HG02870 (cell line): Measurements from ENCODE around the gene OVOL3.
A peak's percentile ranks its signal among the peaks of the same experiment; 100 is the strongest.
"Not testable (repeated sequence)": the region's sequence is repeated elsewhere in the genome, so short reads cannot be mapped to it uniquely, and the experiment has no call there.

Source experiments
- ATAC-seq: cut with Tn5 transposase; IDR thresholded peaks from one replicate; pipeline ENCODE4 v1.9.1; 2021; ENCODE audit warnings: mild to moderate bottlenecking, moderate library complexity; ENCODE audit not compliant: unreplicated experiment

The OVOL3 gene

GRCh38 chr19:36125557-36125956 is 14.6 kb downstream of the OVOL3 start:
- ATAC-seq, result no peak

- no peak for ATAC-seq
Observed at GRCh38 chr19:36128392-36128736, 17.4 kb downstream of the OVOL3 start.

GRCh38 chr19:36131221-36131620 is 20.3 kb downstream of the OVOL3 start:
- ATAC-seq, result not testable (repeated sequence)

GRCh38 chr19:36134867-36135266 is 23.9 kb downstream of the OVOL3 start:
- not testable (repeated sequence) for ATAC-seq

- no peak for ATAC-seq
Observed at GRCh38 chr19:36136964-36137686, 26.2 kb downstream of the OVOL3 start.

- no peak for ATAC-seq
Observed at GRCh38 chr19:36139120-36139472, 28.2 kb downstream of the OVOL3 start.

- ATAC-seq, result peak; percentile 79
Observed at GRCh38 chr19:36139473-36140303, 28.7 kb downstream of the OVOL3 start, which contains the start of gene CAPNS1. Gene CAPNS1 (plus strand): TSS chr19:36140066. CDS start chr19:36141012, 946 bp downstream.

- ATAC-seq, result no peak
Observed at GRCh38 chr19:36140304-36141038, 29.5 kb downstream of the OVOL3 start.

GRCh38 chr19:36141039-36141927 is 30.3 kb downstream of the OVOL3 start:
- peak; percentile 36 for ATAC-seq

GRCh38 chr19:36142046-36142445 is 31.1 kb downstream of the OVOL3 start:
- no peak for ATAC-seq

GRCh38 chr19:36142496-36142895 is 31.6 kb downstream of the OVOL3 start:
- ATAC-seq, result no peak

GRCh38 chr19:36144624-36145023 is 33.7 kb downstream of the OVOL3 start:
- ATAC-seq, result no peak

GRCh38 chr19:36149673-36150406 is 38.9 kb downstream of the OVOL3 start:
- ATAC-seq, result no peak

GRCh38 chr19:36150586-36150985 is 39.6 kb downstream of the OVOL3 start:
- no peak for ATAC-seq

GRCh38 chr19:36151144-36152018 is 40.4 kb downstream of the OVOL3 start:
- ATAC-seq, result no peak

GRCh38 chr19:36152019-36152351 is 41.0 kb downstream of the OVOL3 start:
- ATAC-seq, result no peak

- no peak for ATAC-seq
Observed at GRCh38 chr19:36152352-36153091, 41.6 kb downstream of the OVOL3 start, which contains the start of gene COX7A1. Gene COX7A1 (minus strand): TSS chr19:36152447. CDS start chr19:36152407, 40 bp downstream.

GRCh38 chr19:36153126-36153525 is 42.2 kb downstream of the OVOL3 start:
- ATAC-seq, result no peak
